Trophoblast cell (in vitro differentiated cells and primary cell): ENCODE results near the gene CD2.

Experiments
- DNase-seq, 2 donors: peaks; one replicate each; pipeline ENCODE4 v3.0.0-alpha.2; 2016
- H2AFZ ChIP-seq: 2 replicates; pipeline ENCODE4 v1.6.1; 2013; ENCODE audit warnings: low read length, moderate library complexity, mild to moderate bottlenecking; ENCODE audit not compliant: insufficient read depth, poor library complexity
- H2AK5ac ChIP-seq: 2 replicates; pipeline ENCODE4 v1.6.1; 2013; ENCODE audit warnings: mild to moderate bottlenecking, low read length
- H2BK120ac ChIP-seq: 2 replicates; pipeline ENCODE4 v1.6.1; 2013; ENCODE audit warnings: low read length, mild to moderate bottlenecking, moderate library complexity; ENCODE audit not compliant: insufficient read depth, poor library complexity
- H2BK12ac ChIP-seq: 2 replicates; pipeline ENCODE4 v1.6.1; 2013; ENCODE audit warnings: mild to moderate bottlenecking, low read length, moderate library complexity
- H2BK5ac ChIP-seq: 2 replicates; pipeline ENCODE4 v1.6.1; 2013; ENCODE audit warnings: low read length, low read depth, moderate library complexity, mild to moderate bottlenecking; ENCODE audit not compliant: poor library complexity
- H3K14ac ChIP-seq: 2 replicates; pipeline ENCODE4 v1.6.1; 2013; ENCODE audit warnings: mild to moderate bottlenecking, low read length
- H3K18ac ChIP-seq: 2 replicates; pipeline ENCODE4 v1.6.1; 2013; ENCODE audit warnings: mild to moderate bottlenecking, low read length
- H3K23ac ChIP-seq: 2 replicates; pipeline ENCODE4 v1.6.1; 2013; ENCODE audit warnings: low read length
- H3K27ac ChIP-seq: 2 replicates; pipeline ENCODE4 v1.5.1; 2013; ENCODE audit warnings: low read depth, mild to moderate bottlenecking, inconsistent platforms, low read length, moderate library complexity
- H3K27me3 ChIP-seq: 2 replicates; pipeline ENCODE4 v1.6.1; 2013; ENCODE audit warnings: inconsistent platforms, mild to moderate bottlenecking, low read length, moderate library complexity; ENCODE audit not compliant: insufficient read depth
- H3K36me3 ChIP-seq, 2 experiments: 1 replicate in 1 of 2; 2 replicates in 1 of 2; pipeline ENCODE4 v1.6.1; 2013; ENCODE audit warnings: low read length in 2 of 2, mild to moderate bottlenecking in 2 of 2, moderate library complexity in 1 of 2; ENCODE audit not compliant: insufficient read depth in 2 of 2, control insufficient read depth in 1 of 2
- H3K4ac ChIP-seq: 2 replicates; pipeline ENCODE4 v1.6.1; 2013; ENCODE audit warnings: low read depth, mild to moderate bottlenecking, low read length, moderate library complexity
- H3K4me1 ChIP-seq, 2 experiments: 1 replicate in 1 of 2; 2 replicates in 1 of 2; pipeline ENCODE4 v1.6.1; 2013; ENCODE audit warnings: low read length in 2 of 2, mild to moderate bottlenecking in 2 of 2, moderate library complexity in 1 of 2; ENCODE audit not compliant: insufficient read depth in 2 of 2, control insufficient read depth in 1 of 2
- H3K4me2 ChIP-seq: 2 replicates; pipeline ENCODE4 v1.6.1; 2013; ENCODE audit warnings: inconsistent platforms, mild to moderate bottlenecking, low read length, moderate library complexity
- H3K4me3 ChIP-seq: 2 replicates; pipeline ENCODE4 v1.5.1; 2013; ENCODE audit warnings: mild to moderate bottlenecking, low read depth, low read length, inconsistent platforms
- H3K79me1 ChIP-seq: one replicate; pipeline ENCODE4 v1.6.1; 2013; ENCODE audit warnings: low read length
- H3K79me2 ChIP-seq: 2 replicates; pipeline ENCODE4 v1.6.1; 2013; ENCODE audit warnings: low read length, mild to moderate bottlenecking; ENCODE audit not compliant: control insufficient read depth, insufficient read depth, poor library complexity
- H3K9ac ChIP-seq: 2 replicates; pipeline ENCODE4 v1.6.1; 2013; ENCODE audit warnings: mild to moderate bottlenecking, low read length
- H3K9me3 ChIP-seq: 2 replicates; pipeline ENCODE4 v1.6.1; 2013; ENCODE audit warnings: low read depth, mild to moderate bottlenecking, control low read depth, inconsistent platforms, low read length; ENCODE audit not compliant: insufficient read depth
- H4K12ac ChIP-seq: 2 replicates; pipeline ENCODE4 v1.6.1; 2013; ENCODE audit warnings: low read depth, mild to moderate bottlenecking, low read length, moderate library complexity
- H4K8ac ChIP-seq: 2 replicates; pipeline ENCODE4 v1.6.1; 2013; ENCODE audit warnings: low read depth, mild to moderate bottlenecking, low read length, moderate library complexity
- H4K91ac ChIP-seq: one replicate; pipeline ENCODE4 v1.6.1; 2013; ENCODE audit warnings: low read depth, mild to moderate bottlenecking, low read length, moderate library complexity
- WGBS: extraction: QIAGEN DNeasy Blood & Tissue Kit; methylation state at CpG from one replicate; pipeline ENCODE4 v1.1.7; 2013; ENCODE audit warnings: missing lambda C conversion rate; ENCODE audit not compliant: insufficient read length, insufficient coverage; ENCODE audit errors: extremely low coverage; 5-methylcytosine and 5-hydroxymethylcytosine counted together

CD2 gene

DNA sequence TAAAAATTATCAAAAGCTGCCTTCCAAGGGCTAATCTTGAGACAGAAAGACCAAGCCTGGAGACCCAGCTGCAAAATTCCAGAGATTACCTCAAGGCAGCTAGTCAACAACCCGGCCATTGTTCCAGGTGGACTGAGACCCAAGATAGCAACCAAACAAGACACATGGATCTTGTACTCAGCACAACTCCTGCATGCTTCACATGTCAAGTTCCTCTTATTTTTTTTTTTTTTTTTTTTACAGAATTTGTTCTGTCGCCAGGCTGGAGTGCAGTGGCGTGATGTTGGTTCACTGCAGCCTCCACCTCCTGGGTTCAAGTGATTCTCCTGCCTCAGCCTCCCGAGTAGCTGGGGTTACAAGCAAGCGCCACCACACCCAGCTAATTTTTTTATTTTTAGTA is 40.1 kb downstream of the CD2 start:
- H3K36me3 ChIP-seq = no peaks in the 10 kb centered on the region
- no peak overlapping the region for H3K14ac ChIP-seq
- H3K18ac ChIP-seq = no peak overlapping the region
- no peak overlapping the region for H2BK120ac ChIP-seq
- H3K23ac ChIP-seq = no peak overlapping the region
- no peak overlapping the region for H4K8ac ChIP-seq
- no peak overlapping the region for H2AK5ac ChIP-seq
- no peak overlapping the region for H3K4me3 ChIP-seq
- H4K12ac ChIP-seq = no peak overlapping the region
- no peak overlapping the region for H4K91ac ChIP-seq
- no peaks in the 10 kb centered on the region for H3K27me3 ChIP-seq
- no peak overlapping the region for H2BK12ac ChIP-seq
- no peak overlapping the region for H3K27ac ChIP-seq
- WGBS = no CpG with 5 or more reads among the region's 5 CpGs
- H3K4me1 ChIP-seq = no peaks in the 10 kb centered on the region
- H2BK5ac ChIP-seq = no peak overlapping the region
- H3K4me2 ChIP-seq = no peak overlapping the region
- H3K9me3 ChIP-seq = no peaks in the 10 kb centered on the region
- no peaks in the 10 kb centered on the region for H3K79me2 ChIP-seq
- no peak overlapping the region for H3K4ac ChIP-seq
- H3K79me1 ChIP-seq = no peaks in the 10 kb centered on the region
- H3K9ac ChIP-seq = no peak overlapping the region
- H2AFZ ChIP-seq = no peak overlapping the region
- no peak for DNase-seq

- no peak overlapping the region for H3K23ac ChIP-seq
- no peaks in the 10 kb centered on the region for H3K9me3 ChIP-seq
- no peaks in the 10 kb centered on the region for H3K36me3 ChIP-seq
- no peak overlapping the region for H4K12ac ChIP-seq
- DNase-seq = no peak
- H3K79me1 ChIP-seq = no peaks in the 10 kb centered on the region
- no peaks in the 10 kb centered on the region for H3K27me3 ChIP-seq
- no peak overlapping the region for H3K4me3 ChIP-seq
- no peak overlapping the region for H2AFZ ChIP-seq
- H4K91ac ChIP-seq = no peak overlapping the region
- no peak overlapping the region for H3K4me2 ChIP-seq
- no peak overlapping the region for H2AK5ac ChIP-seq
- no peaks in the 10 kb centered on the region for H3K4me1 ChIP-seq
- no peak overlapping the region for H2BK12ac ChIP-seq
- H2BK120ac ChIP-seq = no peak overlapping the region
- H3K9ac ChIP-seq = no peak overlapping the region
- no peak overlapping the region for H3K4ac ChIP-seq
- no peak overlapping the region for H3K14ac ChIP-seq
- no peak overlapping the region for H3K18ac ChIP-seq
- no peak overlapping the region for H3K27ac ChIP-seq
- no peaks in the 10 kb centered on the region for H3K79me2 ChIP-seq
- WGBS = no CpG with 5 or more reads among the region's 4 CpGs
- no peak overlapping the region for H2BK5ac ChIP-seq
- no peak overlapping the region for H4K8ac ChIP-seq
Observed at GRCh38 chr1:116794804-116795481, 40.7 kb downstream of the CD2 start.

- no peak overlapping the region for H3K4me3 ChIP-seq
- no peak overlapping the region for H3K4ac ChIP-seq
- H3K18ac ChIP-seq = no peak overlapping the region
- no peak overlapping the region for H3K27ac ChIP-seq
- H4K91ac ChIP-seq = no peak overlapping the region
- no peaks in the 10 kb centered on the region for H3K36me3 ChIP-seq
- no peaks in the 10 kb centered on the region for H3K9me3 ChIP-seq
- no peak overlapping the region for H2AK5ac ChIP-seq
- no peak overlapping the region for H4K12ac ChIP-seq
- no peak overlapping the region for H3K14ac ChIP-seq
- no peak for DNase-seq
- no CpG with 5 or more reads among the region's 3 CpGs for WGBS
- H3K79me1 ChIP-seq = no peaks in the 10 kb centered on the region
- no peaks in the 10 kb centered on the region for H3K79me2 ChIP-seq
- H3K4me1 ChIP-seq = no peaks in the 10 kb centered on the region
- no peak overlapping the region for H2AFZ ChIP-seq
- H2BK120ac ChIP-seq = no peak overlapping the region
- no peak overlapping the region for H3K9ac ChIP-seq
- no peak overlapping the region for H3K23ac ChIP-seq
- H2BK5ac ChIP-seq = no peak overlapping the region
- no peak overlapping the region for H4K8ac ChIP-seq
- no peaks in the 10 kb centered on the region for H3K27me3 ChIP-seq
- no peak overlapping the region for H2BK12ac ChIP-seq
- no peak overlapping the region for H3K4me2 ChIP-seq
Observed at GRCh38 chr1:116795482-116795829, 41.2 kb downstream of the CD2 start.

GRCh38 chr1:116804736-116805135 is 50.5 kb downstream of the CD2 start:
- H3K4me1 ChIP-seq = no peaks in the 10 kb centered on the region
- H3K4me3 ChIP-seq = no peak overlapping the region
- no peak overlapping the region for H3K27ac ChIP-seq
- peaks cover 2% of the 10 kb centered on the region for H3K9me3 ChIP-seq
- H3K79me1 ChIP-seq = no peaks in the 10 kb centered on the region
- H3K4ac ChIP-seq = no peak overlapping the region
- H2AK5ac ChIP-seq = no peak overlapping the region
- H3K18ac ChIP-seq = no peak overlapping the region
- no peak overlapping the region for H4K12ac ChIP-seq
- no peaks in the 10 kb centered on the region for H3K36me3 ChIP-seq
- no peak overlapping the region for H2BK120ac ChIP-seq
- no peak overlapping the region for H3K23ac ChIP-seq
- no peak overlapping the region for H2BK12ac ChIP-seq
- H3K4me2 ChIP-seq = no peak overlapping the region
- no CpG with 5 or more reads among the region's 2 CpGs for WGBS
- no peak overlapping the region for H3K9ac ChIP-seq
- H3K79me2 ChIP-seq = no peaks in the 10 kb centered on the region
- no peak overlapping the region for H2AFZ ChIP-seq
- no peak overlapping the region for H4K91ac ChIP-seq
- DNase-seq = no peak
- H3K14ac ChIP-seq = no peak overlapping the region
- H3K27me3 ChIP-seq = no peaks in the 10 kb centered on the region
- H4K8ac ChIP-seq = no peak overlapping the region
- H2BK5ac ChIP-seq = no peak overlapping the region
